Measurements from ENCODE around the gene COL23A1.

DNA sequence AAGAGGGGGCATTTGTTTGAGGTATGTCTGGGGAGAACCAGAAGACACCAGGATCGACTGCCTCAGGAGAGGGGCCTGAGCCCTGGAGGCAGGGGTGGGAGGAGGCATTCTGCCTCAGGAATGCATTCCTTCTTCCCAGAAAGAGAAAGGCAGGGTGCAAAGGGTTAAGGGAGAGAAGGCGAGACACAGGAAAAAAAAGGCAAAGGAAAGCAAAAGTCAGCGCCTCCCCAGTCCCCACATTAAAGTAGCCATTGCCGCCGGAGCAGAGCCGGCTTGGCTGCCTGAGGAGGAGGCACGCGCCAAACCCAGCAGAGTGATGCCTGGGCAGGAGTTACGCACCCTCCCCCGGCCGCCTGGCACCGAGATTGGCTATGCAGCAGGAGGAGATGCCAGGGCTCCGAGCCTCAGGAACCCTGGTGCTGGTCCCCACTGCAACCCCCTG is 233.7 kb downstream of the COL23A1 start:
- TF ChIP-seq POLR2A (IDR thresholded peaks at IDR 0.05) = no peak
- TF ChIP-seq, protein P1, sequence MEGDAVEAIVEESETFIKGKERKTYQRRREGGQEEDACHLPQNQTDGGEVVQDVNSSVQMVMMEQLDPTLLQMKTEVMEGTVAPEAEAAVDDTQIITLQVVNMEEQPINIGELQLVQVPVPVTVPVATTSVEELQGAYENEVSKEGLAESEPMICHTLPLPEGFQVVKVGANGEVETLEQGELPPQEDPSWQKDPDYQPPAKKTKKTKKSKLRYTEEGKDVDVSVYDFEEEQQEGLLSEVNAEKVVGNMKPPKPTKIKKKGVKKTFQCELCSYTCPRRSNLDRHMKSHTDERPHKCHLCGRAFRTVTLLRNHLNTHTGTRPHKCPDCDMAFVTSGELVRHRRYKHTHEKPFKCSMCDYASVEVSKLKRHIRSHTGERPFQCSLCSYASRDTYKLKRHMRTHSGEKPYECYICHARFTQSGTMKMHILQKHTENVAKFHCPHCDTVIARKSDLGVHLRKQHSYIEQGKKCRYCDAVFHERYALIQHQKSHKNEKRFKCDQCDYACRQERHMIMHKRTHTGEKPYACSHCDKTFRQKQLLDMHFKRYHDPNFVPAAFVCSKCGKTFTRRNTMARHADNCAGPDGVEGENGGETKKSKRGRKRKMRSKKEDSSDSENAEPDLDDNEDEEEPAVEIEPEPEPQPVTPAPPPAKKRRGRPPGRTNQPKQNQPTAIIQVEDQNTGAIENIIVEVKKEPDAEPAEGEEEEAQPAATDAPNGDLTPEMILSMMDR (IDR thresholded peaks at IDR 0.05) = no peak

All from gastroesophageal sphincter (tissue), 3 donors.